Memory B cell (primary cell): ENCODE results near the gene RASL12.
A peak's percentile ranks its signal among the peaks of the same experiment; 100 is the strongest.
"Not testable (repeated sequence)": the region's sequence is repeated elsewhere in the genome, so short reads cannot be mapped to it uniquely, and the experiment has no call there.

Experiments
- ATAC-seq: fragments of 150-1000 bp; cut with Tn5 transposase; 2 replicates; pipeline ENCODE4 v1.10.0; 2021; ENCODE audit warnings: low read depth, mild to moderate bottlenecking, moderate library complexity
- DNase-seq, 2 donors: peaks; one replicate each; pipeline ENCODE4 v3.0.0; 2022; ENCODE audit warnings: low spot score in 2 of 2
- H3K27ac Mint-ChIP-seq: one replicate; pipeline ENCODE4 v1.8.0; 2022; ENCODE audit warnings: mild to moderate bottlenecking, moderate library complexity, mixed read lengths
- H3K27me3 Mint-ChIP-seq: one replicate; pipeline ENCODE4 v1.8.0; 2022; ENCODE audit warnings: mixed read lengths
- H3K36me3 Mint-ChIP-seq: one replicate; pipeline ENCODE4 v1.8.0; 2022; ENCODE audit warnings: mild to moderate bottlenecking, mixed read lengths
- H3K4me1 Mint-ChIP-seq: one replicate; pipeline ENCODE4 v1.8.0; 2022; ENCODE audit warnings: mixed read lengths
- H3K4me3 Mint-ChIP-seq: one replicate; pipeline ENCODE4 v1.8.0; 2022; ENCODE audit warnings: mild to moderate bottlenecking, moderate library complexity, mixed read lengths
- H3K9me3 Mint-ChIP-seq: one replicate; pipeline ENCODE4 v1.8.0; 2022; ENCODE audit warnings: mixed read lengths

RASL12 gene

DNA sequence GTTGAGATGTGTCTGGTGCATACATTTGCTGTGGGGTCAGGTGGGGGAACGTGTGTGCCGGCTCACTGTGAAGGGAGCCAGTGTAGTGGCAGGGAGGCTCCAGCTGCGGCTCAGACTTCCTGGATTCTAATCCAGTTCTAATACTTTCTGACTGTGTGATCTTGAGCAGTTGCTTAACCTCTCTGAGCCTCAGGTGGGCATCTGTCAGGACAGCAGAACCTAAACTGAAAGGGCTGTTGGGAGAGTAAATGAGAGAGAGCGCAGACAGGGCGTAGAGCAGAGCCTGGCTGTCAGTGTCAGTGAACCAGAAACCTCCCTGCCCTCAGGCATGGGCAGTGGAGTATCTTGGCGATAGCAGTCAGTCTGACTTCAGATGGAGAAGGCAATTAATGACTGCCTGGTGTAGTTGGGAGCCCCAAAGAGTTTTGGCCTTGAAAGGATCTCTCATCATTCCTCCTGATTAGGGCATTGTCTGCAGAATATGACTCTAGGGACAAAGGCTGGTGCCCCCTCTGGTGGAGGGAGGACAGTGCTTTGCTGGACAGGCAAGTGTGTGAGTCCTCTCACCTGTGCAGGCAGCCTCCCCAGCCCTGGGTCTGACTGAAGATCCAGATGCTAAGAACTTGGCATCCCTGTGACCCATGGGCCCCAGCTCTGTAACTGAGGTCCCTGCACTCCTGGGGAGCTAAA is 18.3 kb upstream of the RASL12 start:
- no peak overlapping the region for H3K4me3 Mint-ChIP-seq
- DNase-seq (no peak), ATAC-seq (peak; percentile 32)
- H3K36me3 Mint-ChIP-seq: no peaks in the 10 kb centered on the region
- no peak overlapping the region for H3K27ac Mint-ChIP-seq
- peaks cover 23% of the 10 kb centered on the region for H3K27me3 Mint-ChIP-seq
- peaks cover 6% of the 10 kb centered on the region for H3K4me1 Mint-ChIP-seq
- H3K9me3 Mint-ChIP-seq: no peaks in the 10 kb centered on the region

DNA sequence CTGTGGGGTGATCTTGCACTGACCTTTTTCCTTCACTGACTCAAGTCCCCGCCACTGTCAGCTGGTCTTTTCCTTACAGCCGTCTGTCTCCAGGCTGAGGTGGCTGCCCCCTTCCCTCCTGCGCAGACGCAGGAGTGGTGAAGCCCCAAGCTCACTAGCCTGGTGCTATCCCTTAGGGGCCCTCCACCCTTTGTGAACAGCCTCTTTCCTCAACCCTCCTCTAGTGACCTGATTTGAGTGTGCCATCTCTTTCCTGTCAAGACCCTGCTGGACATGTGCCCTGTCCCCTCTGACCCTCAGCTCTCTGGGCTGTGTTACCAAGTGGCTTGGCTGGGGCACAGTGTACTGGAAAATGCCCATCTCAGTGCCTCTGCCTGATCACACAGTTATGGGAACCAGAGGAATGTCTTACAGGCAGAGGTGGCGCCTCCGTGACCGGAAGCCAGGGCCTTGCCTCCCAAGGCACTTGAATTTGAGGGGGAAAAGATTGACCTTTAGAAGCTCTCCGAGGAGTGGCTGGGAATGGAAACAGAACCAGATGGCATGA is 17.5 kb upstream of the RASL12 start:
- Mint-ChIP-seq H3K36me3 (no peaks in the 10 kb centered on the region), H3K27ac (no peak overlapping the region), H3K4me3 (no peak overlapping the region), H3K4me1 (peaks cover 6% of the 10 kb centered on the region), H3K9me3 (no peaks in the 10 kb centered on the region), H3K27me3 (peaks cover 23% of the 10 kb centered on the region)
- DNase-seq: no peak
- no peak for ATAC-seq

DNA sequence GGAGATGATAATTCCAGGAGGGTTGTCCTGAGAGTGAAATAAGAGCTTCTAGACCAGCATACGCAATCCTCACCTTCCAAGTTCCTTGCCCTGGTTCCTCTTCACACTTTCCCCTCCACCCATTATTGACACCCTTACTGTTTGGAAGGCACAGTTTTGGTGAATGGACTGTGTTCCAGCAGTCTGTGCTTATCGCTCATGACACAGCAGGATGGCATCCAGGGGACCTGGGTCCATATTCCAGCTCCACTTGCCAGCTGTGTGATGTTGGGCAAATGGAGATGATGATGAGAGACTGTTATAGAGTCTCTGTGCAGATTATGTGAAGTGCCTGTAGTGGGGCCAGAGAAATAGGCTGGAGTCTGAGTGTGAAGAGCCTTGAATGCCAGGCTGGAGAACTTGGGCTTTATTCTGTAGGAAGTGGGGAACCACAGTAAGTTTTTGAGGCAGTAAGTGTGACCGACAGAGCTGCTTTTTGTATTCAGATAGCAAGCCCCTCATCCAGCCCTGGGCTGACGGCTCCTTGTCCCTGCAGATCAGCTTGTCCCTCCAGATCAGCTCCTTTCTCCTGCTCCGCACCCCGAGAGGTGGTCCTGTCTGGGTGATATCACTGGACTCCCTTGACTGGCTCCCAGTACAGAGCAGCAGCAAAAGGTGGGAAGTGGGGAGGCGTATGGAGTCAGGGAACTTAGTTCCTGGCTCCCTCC is 16.9 kb upstream of the RASL12 start:
- Mint-ChIP-seq H3K9me3 (no peaks in the 10 kb centered on the region), H3K36me3 (no peaks in the 10 kb centered on the region), H3K27ac (no peak overlapping the region), H3K4me3 (no peak overlapping the region), H3K27me3 (peaks cover 23% of the 10 kb centered on the region), H3K4me1 (peaks cover 6% of the 10 kb centered on the region)
- ATAC-seq (no peak), DNase-seq (no peak)

DNA sequence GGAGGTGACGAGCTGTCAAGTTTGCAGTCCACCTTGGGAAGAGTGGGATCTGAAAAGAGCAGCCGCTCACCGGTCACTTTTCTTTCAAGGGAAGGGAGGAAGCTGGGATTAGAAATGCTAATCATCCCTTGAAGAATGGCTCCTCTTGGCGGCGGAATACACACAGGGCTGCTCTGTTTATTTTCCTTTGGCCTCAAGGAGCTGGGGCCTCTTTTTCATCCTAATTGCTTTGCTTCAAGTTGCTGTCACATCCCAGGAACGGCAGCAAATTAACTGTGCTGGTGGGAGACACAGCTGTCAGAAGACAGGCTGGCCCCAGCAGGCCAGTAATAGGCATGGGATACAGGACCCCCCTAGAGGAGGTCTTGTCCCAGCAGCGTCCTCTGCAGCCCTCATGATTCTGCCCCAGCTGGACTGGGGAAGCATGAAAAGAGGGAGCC is 15.5 kb upstream of the RASL12 start:
- Mint-ChIP-seq H3K36me3 (no peaks in the 10 kb centered on the region), H3K9me3 (no peaks in the 10 kb centered on the region), H3K4me1 (peaks cover 6% of the 10 kb centered on the region), H3K27me3 (peaks cover 27% of the 10 kb centered on the region), H3K4me3 (no peak overlapping the region), H3K27ac (no peak overlapping the region)
- no peak for DNase-seq
- no peak for ATAC-seq

DNA sequence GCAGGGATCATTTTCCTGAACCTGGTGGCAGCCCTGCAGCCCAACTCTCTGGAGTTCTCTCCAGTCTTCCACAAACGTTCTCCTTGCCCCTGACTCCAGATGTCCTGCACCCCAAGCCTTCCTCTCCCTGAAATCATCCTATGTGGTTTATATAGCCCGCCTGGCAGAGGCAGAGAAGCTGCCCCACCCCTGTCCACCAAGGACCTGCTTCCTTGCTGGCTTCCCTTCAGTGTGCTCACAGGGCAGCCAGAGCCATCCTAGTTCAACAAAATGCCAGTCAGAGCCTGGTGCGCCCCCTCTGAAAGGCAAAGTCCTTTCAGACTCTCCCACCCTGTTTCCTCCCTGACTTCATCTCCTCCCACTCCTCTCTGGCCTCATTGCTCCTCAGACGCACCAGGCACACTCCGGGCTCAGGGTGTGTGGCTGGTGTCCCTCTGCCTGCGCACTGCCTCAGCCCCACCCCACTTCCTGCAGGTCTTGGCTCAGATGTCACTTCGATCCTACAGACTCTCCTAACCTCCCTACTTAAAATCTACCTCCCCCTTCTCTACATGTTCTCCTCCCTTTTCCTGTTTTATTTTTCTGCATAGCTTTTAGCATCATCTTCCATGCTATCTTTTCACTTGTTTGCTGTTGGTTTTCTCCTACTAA is 14.6 kb upstream of the RASL12 start:
- Mint-ChIP-seq H3K4me1 (peaks cover 11% of the 10 kb centered on the region), H3K4me3 (no peak overlapping the region), H3K36me3 (no peaks in the 10 kb centered on the region), H3K27me3 (peaks cover 33% of the 10 kb centered on the region), H3K9me3 (no peaks in the 10 kb centered on the region), H3K27ac (no peak overlapping the region)
- ATAC-seq: no peak
- DNase-seq: no peak

DNA sequence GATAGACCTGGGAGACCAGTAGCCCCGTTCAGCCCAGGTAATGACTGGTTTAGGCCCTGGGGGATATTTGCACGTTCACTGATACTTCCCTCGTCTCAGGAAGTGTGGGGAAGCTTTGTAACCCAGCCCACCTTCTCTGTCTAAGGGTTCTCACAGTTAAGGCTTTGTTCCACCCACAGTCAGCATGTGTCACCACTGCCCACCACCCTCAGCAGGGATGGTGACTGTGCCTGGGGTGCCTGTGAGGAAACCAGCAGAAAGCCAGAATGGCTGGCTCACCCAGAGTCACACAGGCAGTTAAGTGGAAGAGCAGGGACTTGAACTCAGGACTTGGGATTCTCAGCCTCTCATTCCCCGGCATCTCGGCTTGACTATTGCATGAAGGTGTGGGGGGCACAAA is 14.0 kb upstream of the RASL12 start:
- ATAC-seq: no peak
- no peaks in the 10 kb centered on the region for H3K36me3 Mint-ChIP-seq
- peaks cover 9% of the 10 kb centered on the region for H3K4me1 Mint-ChIP-seq
- DNase-seq: no peak
- H3K9me3 Mint-ChIP-seq: no peaks in the 10 kb centered on the region
- no peak overlapping the region for H3K4me3 Mint-ChIP-seq
- H3K27ac Mint-ChIP-seq: no peak overlapping the region
- peaks cover 33% of the 10 kb centered on the region for H3K27me3 Mint-ChIP-seq

DNA sequence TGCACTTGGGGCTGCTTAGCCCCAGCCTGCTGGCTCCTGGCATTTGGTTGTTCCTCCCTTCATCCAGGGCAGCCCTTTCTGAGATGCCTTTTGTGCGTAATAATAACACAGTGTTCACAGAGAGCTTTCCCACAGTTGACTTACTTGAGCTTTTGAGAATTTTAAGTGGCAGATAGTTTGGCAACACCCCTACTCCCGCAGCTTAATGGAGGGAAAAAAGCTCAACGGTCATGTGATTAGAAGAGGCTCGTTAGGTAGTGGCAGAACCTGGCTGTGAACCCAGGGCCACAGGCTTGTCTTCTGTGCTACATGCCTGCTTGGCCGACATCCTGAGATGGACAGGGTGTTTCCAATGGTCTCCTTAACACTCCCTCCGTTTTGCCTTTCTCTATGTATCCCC is 13.5 kb upstream of the RASL12 start:
- ATAC-seq (no peak), DNase-seq (no peak)
- Mint-ChIP-seq H3K27ac (no peak overlapping the region), H3K4me3 (no peak overlapping the region), H3K4me1 (peaks cover 9% of the 10 kb centered on the region), H3K27me3 (peaks cover 36% of the 10 kb centered on the region), H3K36me3 (no peaks in the 10 kb centered on the region), H3K9me3 (no peaks in the 10 kb centered on the region)

DNA sequence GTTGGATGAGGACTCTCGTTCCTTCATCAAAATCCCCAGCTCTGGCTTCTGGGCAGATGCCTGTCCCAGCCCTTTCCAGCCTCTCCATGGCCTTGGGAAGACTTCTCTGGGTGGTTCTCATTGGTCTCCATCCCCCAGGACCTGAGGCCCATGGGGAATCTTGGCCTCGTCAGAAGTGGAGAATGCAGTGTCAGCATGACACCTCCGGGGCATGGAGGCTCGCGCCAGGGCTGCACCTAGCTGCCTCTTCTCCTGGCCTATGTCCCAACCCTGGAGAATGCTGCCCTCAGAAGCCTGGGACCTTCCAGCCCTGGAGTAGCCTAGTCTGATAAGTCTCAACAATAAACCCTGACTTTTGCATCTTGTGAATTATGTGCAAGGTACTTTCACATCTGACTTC is 11.8 kb upstream of the RASL12 start:
- H3K9me3 Mint-ChIP-seq: no peaks in the 10 kb centered on the region
- ATAC-seq: no peak
- no peak overlapping the region for H3K4me3 Mint-ChIP-seq
- H3K36me3 Mint-ChIP-seq: no peaks in the 10 kb centered on the region
- H3K4me1 Mint-ChIP-seq: peaks cover 9% of the 10 kb centered on the region
- DNase-seq: no peak
- H3K27ac Mint-ChIP-seq: no peak overlapping the region
- peaks cover 34% of the 10 kb centered on the region for H3K27me3 Mint-ChIP-seq

DNA sequence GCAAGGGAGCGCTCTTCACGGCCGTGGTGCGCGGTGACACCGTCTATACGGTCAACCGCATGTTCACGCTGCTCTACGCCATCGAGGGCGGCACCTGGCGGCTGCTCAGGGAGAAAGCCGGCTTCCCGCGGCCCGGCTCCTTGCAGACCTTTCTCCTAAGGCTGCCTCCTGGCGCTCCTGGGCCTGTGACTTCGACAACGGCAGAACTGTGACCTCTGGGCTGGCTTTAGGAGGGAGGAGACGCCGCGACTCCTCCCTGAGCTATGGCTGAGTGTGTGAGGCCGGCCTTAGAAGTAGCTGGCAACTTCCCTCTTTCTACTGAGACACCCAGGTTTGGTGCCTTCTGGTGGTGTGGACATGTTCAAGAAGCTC is 10.2 kb upstream of the RASL12 start:
- Mint-ChIP-seq H3K27ac (no peak overlapping the region), H3K27me3 (peaks cover 25% of the 10 kb centered on the region), H3K36me3 (no peaks in the 10 kb centered on the region), H3K4me3 (peak overlapping the region; percentile 45), H3K9me3 (no peaks in the 10 kb centered on the region), H3K4me1 (peaks cover 9% of the 10 kb centered on the region)
- peak; percentile 82 for ATAC-seq
- DNase-seq: peak; percentile 7 to 37

DNA sequence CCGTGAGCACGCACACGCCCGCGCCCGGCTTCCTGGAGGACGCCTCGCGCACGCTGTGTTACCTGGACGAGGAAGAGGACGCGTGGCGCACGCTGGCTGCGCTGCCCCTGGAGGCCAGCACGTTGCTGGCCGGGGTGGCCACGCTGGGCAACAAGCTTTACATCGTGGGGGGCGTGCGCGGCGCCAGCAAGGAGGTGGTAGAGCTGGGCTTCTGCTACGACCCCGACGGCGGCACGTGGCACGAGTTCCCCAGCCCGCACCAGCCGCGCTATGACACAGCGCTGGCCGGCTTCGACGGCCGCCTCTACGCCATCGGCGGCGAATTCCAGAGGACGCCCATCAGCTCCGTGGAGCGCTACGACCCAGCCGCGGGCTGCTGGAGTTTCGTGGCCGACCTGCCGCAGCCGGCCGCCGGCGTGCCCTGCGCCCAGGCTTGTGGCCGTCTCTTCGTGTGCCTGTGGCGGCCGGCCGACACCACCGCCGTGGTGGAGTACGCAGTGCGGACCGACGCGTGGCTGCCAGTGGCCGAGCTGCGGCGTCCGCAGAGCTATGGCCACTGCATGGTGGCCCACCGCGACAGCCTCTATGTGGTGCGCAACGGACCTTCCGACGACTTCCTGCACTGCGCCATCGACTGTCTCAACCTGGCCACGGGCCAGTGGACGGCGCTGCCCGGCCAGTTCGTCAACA is 9.6 kb upstream of the RASL12 start:
- DNase-seq: no peak
- Mint-ChIP-seq H3K36me3 (no peaks in the 10 kb centered on the region), H3K9me3 (no peaks in the 10 kb centered on the region), H3K27me3 (peaks cover 20% of the 10 kb centered on the region), H3K4me1 (peaks cover 6% of the 10 kb centered on the region), H3K4me3 (no peak overlapping the region), H3K27ac (no peak overlapping the region)
- ATAC-seq: no peak

DNA sequence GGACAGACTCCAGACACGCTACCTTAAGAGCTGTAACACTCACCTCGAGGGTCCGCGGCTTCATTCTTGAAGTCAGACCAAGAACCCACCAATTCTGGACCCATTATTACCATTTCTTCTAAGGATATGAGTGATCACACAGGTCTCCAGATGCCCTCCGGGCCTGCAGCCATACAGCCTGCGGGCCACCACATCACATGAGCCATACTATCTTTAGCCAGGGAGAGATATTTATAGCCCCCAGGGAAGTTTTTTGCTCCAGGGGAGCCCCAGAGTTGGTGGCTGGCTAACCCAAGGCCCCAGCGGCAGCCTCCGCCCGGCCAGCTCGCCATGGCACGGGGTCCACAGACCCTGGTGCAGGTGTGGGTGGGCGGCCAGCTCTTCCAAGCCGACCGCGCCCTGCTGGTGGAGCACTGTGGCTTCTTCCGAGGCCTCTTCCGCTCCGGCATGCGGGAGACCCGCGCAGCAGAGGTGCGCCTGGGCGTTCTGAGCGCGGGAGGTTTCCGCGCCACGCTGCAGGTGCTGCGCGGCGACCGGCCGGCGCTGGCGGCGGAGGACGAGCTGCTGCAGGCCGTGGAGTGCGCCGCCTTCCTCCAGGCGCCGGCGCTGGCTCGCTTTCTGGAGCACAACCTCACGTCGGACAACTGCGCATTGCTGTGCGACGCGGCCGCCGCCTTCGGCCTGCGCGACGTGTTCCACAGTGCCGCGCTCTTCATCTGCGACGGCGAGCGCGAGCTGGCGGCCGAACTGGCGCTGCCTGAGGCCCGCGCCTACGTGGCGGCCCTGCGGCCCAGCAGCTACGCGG is 8.9 kb upstream of the RASL12 start, which contains the start of gene KBTBD13:
Gene KBTBD13, plus strand, starts transcription at position 261 of the 805 bp plus-strand sequence. Its CDS starts 70 bp downstream, at position 331.
- Mint-ChIP-seq H3K27me3 (peaks cover 17% of the 10 kb centered on the region), H3K4me1 (peaks cover 6% of the 10 kb centered on the region), H3K27ac (no peak within 1 kb of the TSS), H3K9me3 (no peaks in the 10 kb centered on the region), H3K4me3 (no peak within 1 kb of the TSS), H3K36me3 (no peaks in the 10 kb centered on the region)
- DNase-seq (no peak), ATAC-seq (no peak)

DNA sequence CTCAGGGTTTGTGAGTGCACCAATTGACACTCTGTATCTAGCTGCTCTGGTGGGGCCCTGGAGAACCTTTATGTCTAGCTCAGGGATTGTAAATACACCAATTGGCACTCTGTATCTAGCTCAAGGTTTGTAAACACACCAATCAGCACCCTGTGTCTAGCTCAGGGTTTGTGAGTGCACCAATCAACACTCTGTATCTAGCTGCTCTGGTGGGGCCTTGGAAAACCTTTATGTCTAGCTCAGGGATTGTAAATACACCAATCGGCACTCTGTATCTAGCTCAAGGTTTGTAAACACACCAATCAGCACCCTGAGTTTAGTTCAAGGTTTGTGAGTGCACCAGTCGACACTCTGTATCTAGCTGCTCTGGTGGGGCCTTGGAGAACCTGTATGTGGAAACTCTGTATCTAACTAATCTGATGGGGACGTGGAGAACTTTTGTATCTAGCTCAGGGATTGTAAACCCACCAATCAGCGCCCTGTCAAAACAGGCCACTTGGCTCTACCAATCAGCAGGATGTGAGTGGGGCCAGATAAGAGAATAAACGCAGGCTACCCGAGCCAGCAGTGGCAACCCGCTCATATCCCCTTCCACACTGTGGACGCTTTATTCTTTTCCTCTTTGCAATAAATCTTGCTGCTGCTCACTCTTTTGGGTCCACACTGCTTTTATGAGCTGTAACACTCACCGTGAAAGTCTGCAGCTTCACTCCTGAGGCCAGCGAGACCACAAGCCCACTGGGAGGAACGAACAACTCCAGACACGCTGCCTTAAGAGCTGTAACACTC is 8.0 kb upstream of the RASL12 start:
- H3K9me3 Mint-ChIP-seq, H3K4me3 Mint-ChIP-seq, H3K36me3 Mint-ChIP-seq, DNase-seq, ATAC-seq, H3K27ac Mint-ChIP-seq, H3K4me1 Mint-ChIP-seq: not testable (repeated sequence)
- H3K27me3 Mint-ChIP-seq: peaks cover 16% of the 10 kb centered on the region

DNA sequence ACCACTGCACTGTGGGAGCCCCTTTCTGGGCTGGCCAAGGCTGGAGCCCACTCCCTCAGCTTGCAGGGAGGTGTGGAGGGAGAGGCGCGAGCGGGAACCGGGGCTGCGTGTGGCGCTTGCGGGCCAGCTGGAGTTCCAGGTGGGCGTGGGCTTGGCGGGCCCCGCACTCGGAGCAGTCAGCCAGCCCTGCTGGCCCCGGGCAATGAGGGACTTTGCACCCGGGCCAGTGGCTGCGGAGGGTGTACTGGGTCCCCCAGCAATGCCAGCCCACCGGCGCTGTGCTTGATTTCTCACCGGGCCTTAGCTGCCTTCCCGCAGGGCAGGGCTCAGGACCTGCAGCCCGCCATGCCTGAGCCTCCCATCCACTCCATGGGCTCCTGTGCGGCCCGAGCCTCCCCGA is 7.2 kb upstream of the RASL12 start:
- H3K36me3 Mint-ChIP-seq, H3K4me1 Mint-ChIP-seq, H3K4me3 Mint-ChIP-seq, DNase-seq, H3K27ac Mint-ChIP-seq, H3K9me3 Mint-ChIP-seq, ATAC-seq: not testable (repeated sequence)
- peaks cover 16% of the 10 kb centered on the region for H3K27me3 Mint-ChIP-seq
